ENCODE results near the gene STK11IP.

Gene STK11IP

DNA sequence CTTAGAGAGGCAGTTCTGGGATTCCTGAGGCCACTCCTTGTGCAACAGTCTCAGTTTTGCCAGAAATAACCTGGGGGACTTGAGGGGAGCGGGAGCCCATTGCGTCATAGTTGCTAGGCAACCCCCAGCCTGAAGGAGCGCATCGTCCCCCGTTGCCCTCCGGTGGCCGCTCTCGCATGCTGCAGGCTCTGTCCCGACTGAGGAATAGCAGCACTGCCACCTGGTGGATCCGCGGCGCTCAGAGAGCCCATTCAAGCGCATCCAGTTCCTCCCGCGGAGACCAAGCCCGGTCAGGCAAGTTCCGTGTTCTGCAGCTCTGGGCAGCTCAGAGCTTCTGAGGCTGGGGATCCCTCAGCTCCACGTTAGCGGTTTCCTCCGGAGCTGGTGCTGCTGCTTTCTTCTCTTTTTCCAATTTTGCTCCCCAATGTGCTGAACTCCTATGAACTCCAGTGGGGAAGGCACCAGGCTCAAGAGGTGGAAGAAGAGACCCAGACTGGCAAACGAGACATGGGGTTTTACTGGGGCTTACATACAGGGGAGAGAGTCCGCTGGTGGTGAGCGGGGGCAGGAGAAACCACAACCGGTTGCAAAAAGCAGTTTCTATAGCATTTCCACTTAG lies 44.9 kb downstream of the STK11IP start (continued):
- TF ChIP-seq, protein P1, sequence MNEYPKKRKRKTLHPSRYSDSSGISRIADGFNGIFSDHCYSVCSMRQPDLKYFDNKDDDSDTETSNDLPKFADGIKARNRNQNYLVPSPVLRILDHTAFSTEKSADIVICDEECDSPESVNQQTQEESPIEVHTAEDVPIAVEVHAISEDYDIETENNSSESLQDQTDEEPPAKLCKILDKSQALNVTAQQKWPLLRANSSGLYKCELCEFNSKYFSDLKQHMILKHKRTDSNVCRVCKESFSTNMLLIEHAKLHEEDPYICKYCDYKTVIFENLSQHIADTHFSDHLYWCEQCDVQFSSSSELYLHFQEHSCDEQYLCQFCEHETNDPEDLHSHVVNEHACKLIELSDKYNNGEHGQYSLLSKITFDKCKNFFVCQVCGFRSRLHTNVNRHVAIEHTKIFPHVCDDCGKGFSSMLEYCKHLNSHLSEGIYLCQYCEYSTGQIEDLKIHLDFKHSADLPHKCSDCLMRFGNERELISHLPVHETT (tag by site-specific recombination; IDR thresholded peaks at IDR 0.05): peak; percentile 29; the same call in 1 of the 2 replicates
- TF ChIP-seq, protein P2, sequence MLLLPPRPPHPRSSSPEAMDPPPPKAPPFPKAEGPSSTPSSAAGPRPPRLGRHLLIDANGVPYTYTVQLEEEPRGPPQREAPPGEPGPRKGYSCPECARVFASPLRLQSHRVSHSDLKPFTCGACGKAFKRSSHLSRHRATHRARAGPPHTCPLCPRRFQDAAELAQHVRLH (tag by site-specific recombination; IDR thresholded peaks at IDR 0.05): no peak
- TF ChIP-seq ZNF776 (tag by site-specific recombination; IDR thresholded peaks at IDR 0.05; ENCODE audit: borderline replicate concordance): no peak
- TF ChIP-seq, protein P3, sequence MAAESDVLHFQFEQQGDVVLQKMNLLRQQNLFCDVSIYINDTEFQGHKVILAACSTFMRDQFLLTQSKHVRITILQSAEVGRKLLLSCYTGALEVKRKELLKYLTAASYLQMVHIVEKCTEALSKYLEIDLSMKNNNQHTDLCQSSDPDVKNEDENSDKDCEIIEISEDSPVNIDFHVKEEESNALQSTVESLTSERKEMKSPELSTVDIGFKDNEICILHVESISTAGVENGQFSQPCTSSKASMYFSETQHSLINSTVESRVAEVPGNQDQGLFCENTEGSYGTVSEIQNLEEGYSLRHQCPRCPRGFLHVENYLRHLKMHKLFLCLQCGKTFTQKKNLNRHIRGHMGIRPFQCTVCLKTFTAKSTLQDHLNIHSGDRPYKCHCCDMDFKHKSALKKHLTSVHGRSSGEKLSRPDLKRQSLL (tag by site-specific recombination; IDR thresholded peaks at IDR 0.05): peak; percentile 15; the same call in 1 of the 2 replicates
- TF ChIP-seq ZNF561 (tag by site-specific recombination; IDR thresholded peaks at IDR 0.05; ENCODE audit: borderline replicate concordance): no peak
- TF ChIP-seq, protein P4, sequence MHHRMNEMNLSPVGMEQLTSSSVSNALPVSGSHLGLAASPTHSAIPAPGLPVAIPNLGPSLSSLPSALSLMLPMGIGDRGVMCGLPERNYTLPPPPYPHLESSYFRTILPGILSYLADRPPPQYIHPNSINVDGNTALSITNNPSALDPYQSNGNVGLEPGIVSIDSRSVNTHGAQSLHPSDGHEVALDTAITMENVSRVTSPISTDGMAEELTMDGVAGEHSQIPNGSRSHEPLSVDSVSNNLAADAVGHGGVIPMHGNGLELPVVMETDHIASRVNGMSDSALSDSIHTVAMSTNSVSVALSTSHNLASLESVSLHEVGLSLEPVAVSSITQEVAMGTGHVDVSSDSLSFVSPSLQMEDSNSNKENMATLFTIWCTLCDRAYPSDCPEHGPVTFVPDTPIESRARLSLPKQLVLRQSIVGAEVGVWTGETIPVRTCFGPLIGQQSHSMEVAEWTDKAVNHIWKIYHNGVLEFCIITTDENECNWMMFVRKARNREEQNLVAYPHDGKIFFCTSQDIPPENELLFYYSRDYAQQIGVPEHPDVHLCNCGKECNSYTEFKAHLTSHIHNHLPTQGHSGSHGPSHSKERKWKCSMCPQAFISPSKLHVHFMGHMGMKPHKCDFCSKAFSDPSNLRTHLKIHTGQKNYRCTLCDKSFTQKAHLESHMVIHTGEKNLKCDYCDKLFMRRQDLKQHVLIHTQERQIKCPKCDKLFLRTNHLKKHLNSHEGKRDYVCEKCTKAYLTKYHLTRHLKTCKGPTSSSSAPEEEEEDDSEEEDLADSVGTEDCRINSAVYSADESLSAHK (tag by site-specific recombination; IDR thresholded peaks at IDR 0.05): no peak
- no peak for TF ChIP-seq ZNF544 (tag by site-specific recombination; IDR thresholded peaks at IDR 0.05)
- no peak for TF ChIP-seq ZNF16 (tag by site-specific recombination; IDR thresholded peaks at IDR 0.05; ENCODE audit: low read depth)
- no peak for TF ChIP-seq KLF16 (tag by site-specific recombination; IDR thresholded peaks at IDR 0.05)
- TF ChIP-seq ZNF280D (tag by site-specific recombination; IDR thresholded peaks at IDR 0.05): no peak
- TF ChIP-seq ZSCAN30 (tag by site-specific recombination; IDR thresholded peaks at IDR 0.05): no peak
- TF ChIP-seq ZSCAN16 (tag by site-specific recombination; IDR thresholded peaks at IDR 0.05): no peak
- TF ChIP-seq ZNF391 (tag by site-specific recombination; IDR thresholded peaks at IDR 0.05; ENCODE audit: borderline replicate concordance, low read depth): 0 out of 2 replicates have a peak, but pooled peaks have one; percentile 37
- TF ChIP-seq KLF8 (tag by site-specific recombination; IDR thresholded peaks at IDR 0.05): peak; percentile 21; the same call in 1 of the 2 replicates
- no peak for TF ChIP-seq ZNF792 (tag by site-specific recombination; IDR thresholded peaks at IDR 0.05)
- no peak for TF ChIP-seq ZNF791 (tag by site-specific recombination; IDR thresholded peaks at IDR 0.05)
- TF ChIP-seq ZNF398 (tag by site-specific recombination; IDR thresholded peaks at IDR 0.05): no peak
- no peak for TF ChIP-seq REPIN1 (tag by site-specific recombination; IDR thresholded peaks at IDR 0.05; ENCODE audit: low read depth)
- TF ChIP-seq ZNF266 (tag by site-specific recombination; IDR thresholded peaks at IDR 0.05; ENCODE audit: low read depth): no peak
- no peak; the same call in 1 of the 2 replicates for TF ChIP-seq ZNF324 (tag by site-specific recombination; IDR thresholded peaks at IDR 0.05)
- TF ChIP-seq, protein P5, sequence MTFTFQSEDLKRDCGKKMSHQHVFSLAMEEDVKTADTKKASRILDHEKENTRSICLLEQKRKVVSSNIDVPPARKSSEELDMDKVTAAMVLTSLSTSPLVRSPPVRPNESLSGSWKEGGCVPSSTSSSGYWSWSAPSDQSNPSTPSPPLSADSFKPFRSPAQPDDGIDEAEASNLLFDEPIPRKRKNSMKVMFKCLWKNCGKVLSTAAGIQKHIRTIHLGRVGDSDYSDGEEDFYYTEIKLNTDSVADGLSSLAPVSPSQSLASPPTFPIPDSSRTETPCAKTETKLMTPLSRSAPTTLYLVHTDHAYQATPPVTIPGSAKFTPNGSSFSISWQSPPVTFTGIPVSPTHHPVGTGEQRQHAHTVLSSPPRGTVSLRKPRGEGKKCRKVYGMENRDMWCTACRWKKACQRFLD (tag by site-specific recombination; IDR thresholded peaks at IDR 0.05): no peak
- TF ChIP-seq ZNF350 (tag by site-specific recombination; IDR thresholded peaks at IDR 0.05): no peak
- TF ChIP-seq GFI1B (tag by site-specific recombination; IDR thresholded peaks at IDR 0.05): no peak
- peak; percentile 73; the same call in 1 of the 2 replicates for TF ChIP-seq ZNF692 (tag by site-specific recombination; IDR thresholded peaks at IDR 0.05)
- no peak for TF ChIP-seq ZNF658 (tag by site-specific recombination; IDR thresholded peaks at IDR 0.05)
- TF ChIP-seq ZNF404 (tag by site-specific recombination; IDR thresholded peaks at IDR 0.05): no peak

Measured in HEK293 (cell line).